ENCODE data around the gene FGD3.

DNA sequence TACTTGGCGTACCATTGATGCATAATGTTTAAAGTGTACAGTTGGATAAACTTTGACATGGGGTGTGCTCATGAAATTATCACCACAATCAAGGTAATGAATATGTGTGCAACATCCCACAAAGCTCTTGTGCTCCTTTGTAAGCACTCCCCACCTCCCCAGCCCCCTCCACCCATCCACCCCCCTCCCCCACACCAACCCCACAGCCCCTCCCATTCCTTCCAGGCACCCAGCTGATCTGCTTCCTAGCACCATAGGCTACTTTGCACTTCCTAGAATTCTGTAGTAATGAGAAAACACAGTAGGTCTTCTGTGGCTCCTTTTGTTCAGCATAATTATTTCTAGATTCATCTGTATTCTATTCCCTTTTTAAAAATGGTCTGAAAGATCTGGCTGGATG is 24.5 kb downstream of the FGD3 start:
- TF ChIP-seq, protein P1, sequence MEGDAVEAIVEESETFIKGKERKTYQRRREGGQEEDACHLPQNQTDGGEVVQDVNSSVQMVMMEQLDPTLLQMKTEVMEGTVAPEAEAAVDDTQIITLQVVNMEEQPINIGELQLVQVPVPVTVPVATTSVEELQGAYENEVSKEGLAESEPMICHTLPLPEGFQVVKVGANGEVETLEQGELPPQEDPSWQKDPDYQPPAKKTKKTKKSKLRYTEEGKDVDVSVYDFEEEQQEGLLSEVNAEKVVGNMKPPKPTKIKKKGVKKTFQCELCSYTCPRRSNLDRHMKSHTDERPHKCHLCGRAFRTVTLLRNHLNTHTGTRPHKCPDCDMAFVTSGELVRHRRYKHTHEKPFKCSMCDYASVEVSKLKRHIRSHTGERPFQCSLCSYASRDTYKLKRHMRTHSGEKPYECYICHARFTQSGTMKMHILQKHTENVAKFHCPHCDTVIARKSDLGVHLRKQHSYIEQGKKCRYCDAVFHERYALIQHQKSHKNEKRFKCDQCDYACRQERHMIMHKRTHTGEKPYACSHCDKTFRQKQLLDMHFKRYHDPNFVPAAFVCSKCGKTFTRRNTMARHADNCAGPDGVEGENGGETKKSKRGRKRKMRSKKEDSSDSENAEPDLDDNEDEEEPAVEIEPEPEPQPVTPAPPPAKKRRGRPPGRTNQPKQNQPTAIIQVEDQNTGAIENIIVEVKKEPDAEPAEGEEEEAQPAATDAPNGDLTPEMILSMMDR (IDR thresholded peaks at IDR 0.05 in 4 of 5, conservative IDR thresholded peaks at IDR 0.05 in 1 of 5), result no peak
- no peak for TF ChIP-seq POLR2A (IDR thresholded peaks at IDR 0.05)
